Large intestine (tissue), 3 donors: ENCODE results near the gene TMEM121B. TPM values are rescaled to one million over a fixed set of nuclear protein-coding genes. Genes with fewer than 3 reads are reported as not detected.

ENCODE experiments used
- DNase-seq, 2 donors: peaks; one replicate each; pipeline versions ENCODE4 v3.0.0 to v3.0.0-alpha.2; 2013
- H3K27ac ChIP-seq: one replicate; pipeline ENCODE4 v1.5.1; 2013; ENCODE audit warnings: low read length
- H3K27me3 ChIP-seq: 2 replicates; pipeline ENCODE4 v1.6.1; 2013; ENCODE audit warnings: low read length; ENCODE audit not compliant: control insufficient read depth, insufficient read depth
- H3K36me3 ChIP-seq: 2 replicates; pipeline ENCODE4 v1.6.1; 2013; ENCODE audit warnings: low read length; ENCODE audit not compliant: control insufficient read depth, insufficient read depth
- H3K4me1 ChIP-seq: one replicate; pipeline ENCODE4 v1.6.1; 2013; ENCODE audit warnings: low read length; ENCODE audit not compliant: control insufficient read depth, insufficient read depth
- H3K4me3 ChIP-seq: one replicate; pipeline ENCODE4 v1.5.1; 2013; ENCODE audit warnings: low read length
- H3K9me3 ChIP-seq: one replicate; pipeline ENCODE4 v1.6.1; 2013; ENCODE audit warnings: mild to moderate bottlenecking, low read depth, low read length, moderate library complexity; ENCODE audit not compliant: control insufficient read depth
- WGBS: methylation state at CpG from one replicate; pipeline ENCODE4 v1.1.5; 2013; ENCODE audit warnings: low lambda C conversion rate; ENCODE audit not compliant: insufficient coverage; 5-methylcytosine and 5-hydroxymethylcytosine counted together
- polyA plus RNA-seq: library from polyadenylated mRNA; unstranded; fragments of 120-200 nt; gene quantifications from one replicate; pipeline ENCODE4 v1.2.1, GENCODE V29; 2013

The TMEM121B gene
- polyA plus RNA-seq, 1 donor, result 1.1 TPM

GRCh38 chr22:17083255-17083654 lies 37.9 kb downstream of the TMEM121B start:
- H3K9me3 ChIP-seq, result no peaks in the 10 kb centered on the region
- no peaks in the 10 kb centered on the region for H3K4me1 ChIP-seq
- no CpG with 5 or more reads among the region's 5 CpGs for WGBS
- no peaks in the 10 kb centered on the region for H3K36me3 ChIP-seq
- peaks cover 11% of the 10 kb centered on the region for H3K27me3 ChIP-seq
- no peak overlapping the region for H3K4me3 ChIP-seq
- no peak for DNase-seq
- no peak overlapping the region for H3K27ac ChIP-seq

GRCh38 chr22:17079572-17079971 lies 41.6 kb downstream of the TMEM121B start:
- no peak overlapping the region for H3K4me3 ChIP-seq
- no peaks in the 10 kb centered on the region for H3K9me3 ChIP-seq
- DNase-seq, result no peak
- H3K27me3 ChIP-seq, result no peaks in the 10 kb centered on the region
- 80% methylated on average over 2 of the region's 4 CpGs for WGBS
- H3K4me1 ChIP-seq, result no peaks in the 10 kb centered on the region
- no peak overlapping the region for H3K27ac ChIP-seq
- no peaks in the 10 kb centered on the region for H3K36me3 ChIP-seq

GRCh38 chr22:17077255-17077654 lies 43.9 kb downstream of the TMEM121B start:
- no peaks in the 10 kb centered on the region for H3K36me3 ChIP-seq
- H3K4me1 ChIP-seq, result no peaks in the 10 kb centered on the region
- H3K27me3 ChIP-seq, result no peaks in the 10 kb centered on the region
- H3K9me3 ChIP-seq, result no peaks in the 10 kb centered on the region
- H3K4me3 ChIP-seq, result no peak overlapping the region
- H3K27ac ChIP-seq, result no peak overlapping the region
- DNase-seq, result no peak

- no peak for DNase-seq
- H3K36me3 ChIP-seq, result no peaks in the 10 kb centered on the region
- H3K4me3 ChIP-seq, result no peak overlapping the region
- H3K4me1 ChIP-seq, result no peaks in the 10 kb centered on the region
- no peaks in the 10 kb centered on the region for H3K9me3 ChIP-seq
- no peak overlapping the region for H3K27ac ChIP-seq
- H3K27me3 ChIP-seq, result no peaks in the 10 kb centered on the region
Measured at GRCh38 chr22:17074648-17075002, 46.5 kb downstream of the TMEM121B start.

- 75% methylated on average over 1 of the region's 1 CpG for WGBS
- no peak overlapping the region for H3K4me3 ChIP-seq
- no peak for DNase-seq
Measured at GRCh38 chr22:17072877-17073276, 48.3 kb downstream of the TMEM121B start.

More at GRCh38 chr22:17072877-17073276, 48.3 kb downstream of the TMEM121B start:
- H3K27ac ChIP-seq, result no peak overlapping the region
- H3K27me3 ChIP-seq, result no peaks in the 10 kb centered on the region
- H3K9me3 ChIP-seq, result no peaks in the 10 kb centered on the region
- H3K36me3 ChIP-seq, result no peaks in the 10 kb centered on the region
- H3K4me1 ChIP-seq, result no peaks in the 10 kb centered on the region

Other genes with a start within 250 kb of the TMEM121B start
- not detected for gene GAB4, start 113.1 kb downstream of the TMEM121B start, polyA plus RNA-seq
- gene IL17RA, start 36.4 kb downstream of the TMEM121B start, polyA plus RNA-seq, result 6.7 TPM
- 37.9 TPM for gene HDHD5, start 37.9 kb upstream of the TMEM121B start, polyA plus RNA-seq
- 23.9 TPM for gene ADA2, start 98.1 kb upstream of the TMEM121B start, polyA plus RNA-seq
- gene CECR2, start 248.1 kb upstream of the TMEM121B start, polyA plus RNA-seq, result 1.7 TPM